HFFc6 (cell line): ENCODE measurements around the gene ZBTB16. TPM values are rescaled to one million over a fixed set of nuclear protein-coding genes. Genes with fewer than 3 reads are reported as not detected.
A peak's percentile ranks its signal among the peaks of the same experiment; 100 is the strongest.

ENCODE experiments used
- DNase-seq: peaks from one replicate; pipeline ENCODE4 v3.0.0-alpha.2; 2018
- H3K27ac Mint-ChIP-seq: 2 replicates; pipeline ENCODE4 v1.8.0; 2020; ENCODE audit warnings: mild to moderate bottlenecking, mixed read lengths
- H3K27me3 Mint-ChIP-seq: 2 replicates; pipeline ENCODE4 v1.8.0; 2021; ENCODE audit warnings: mild to moderate bottlenecking, moderate library complexity, mixed read lengths; ENCODE audit not compliant: insufficient read depth
- H3K36me3 Mint-ChIP-seq: 2 replicates; pipeline ENCODE4 v1.8.0; 2021; ENCODE audit warnings: low read depth, mixed read lengths
- H3K4me1 Mint-ChIP-seq: 2 replicates; pipeline ENCODE4 v1.8.0; 2020; ENCODE audit warnings: low read depth, mixed read lengths
- H3K4me3 Mint-ChIP-seq: 2 replicates; pipeline ENCODE4 v1.8.0; 2020; ENCODE audit warnings: mild to moderate bottlenecking, moderate library complexity, mixed read lengths
- H3K9me3 Mint-ChIP-seq: 2 replicates; pipeline ENCODE4 v1.8.0; 2020; ENCODE audit warnings: mild to moderate bottlenecking, mixed read lengths
- total RNA-seq, 6 experiments: library from RNA; stranded (reverse); fragmentation: NEBNext Ultra II Directional; extraction: Animal tissue kit (Norgen Biotek cat#: 25700); gene quantifications; 2 replicates in 1 of 6; 3 replicates in 5 of 6; pipeline ENCODE4 v1.2.3, GENCODE V29; 2021
- TF ChIP-seq, protein P1 (sequence below): fragments of 200-600 bp; sonication (generic); IDR thresholded peaks from 2 replicates; pipeline ENCODE4 v1.5.0; 2021; ENCODE audit warnings: antibody characterized with exemption, mild to moderate bottlenecking

Gene ZBTB16
- total RNA-seq, 6 experiments from 2014 or later = not detected

GRCh38 chr11:114276077-114276476 is 216.6 kb downstream of the ZBTB16 start:
- Mint-ChIP-seq H3K9me3 (no peaks in the 10 kb centered on the region), H3K36me3 (no peaks in the 10 kb centered on the region), H3K27me3 (peaks cover 35% of the 10 kb centered on the region), H3K4me3 (no peak overlapping the region), H3K27ac (no peak overlapping the region), H3K4me1 (peaks cover 20% of the 10 kb centered on the region)
- TF ChIP-seq, protein P1, sequence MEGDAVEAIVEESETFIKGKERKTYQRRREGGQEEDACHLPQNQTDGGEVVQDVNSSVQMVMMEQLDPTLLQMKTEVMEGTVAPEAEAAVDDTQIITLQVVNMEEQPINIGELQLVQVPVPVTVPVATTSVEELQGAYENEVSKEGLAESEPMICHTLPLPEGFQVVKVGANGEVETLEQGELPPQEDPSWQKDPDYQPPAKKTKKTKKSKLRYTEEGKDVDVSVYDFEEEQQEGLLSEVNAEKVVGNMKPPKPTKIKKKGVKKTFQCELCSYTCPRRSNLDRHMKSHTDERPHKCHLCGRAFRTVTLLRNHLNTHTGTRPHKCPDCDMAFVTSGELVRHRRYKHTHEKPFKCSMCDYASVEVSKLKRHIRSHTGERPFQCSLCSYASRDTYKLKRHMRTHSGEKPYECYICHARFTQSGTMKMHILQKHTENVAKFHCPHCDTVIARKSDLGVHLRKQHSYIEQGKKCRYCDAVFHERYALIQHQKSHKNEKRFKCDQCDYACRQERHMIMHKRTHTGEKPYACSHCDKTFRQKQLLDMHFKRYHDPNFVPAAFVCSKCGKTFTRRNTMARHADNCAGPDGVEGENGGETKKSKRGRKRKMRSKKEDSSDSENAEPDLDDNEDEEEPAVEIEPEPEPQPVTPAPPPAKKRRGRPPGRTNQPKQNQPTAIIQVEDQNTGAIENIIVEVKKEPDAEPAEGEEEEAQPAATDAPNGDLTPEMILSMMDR = no peak
- no peak for DNase-seq

GRCh38 chr11:114277637-114278341 is 218.3 kb downstream of the ZBTB16 start:
- Mint-ChIP-seq H3K27me3 (peaks cover 20% of the 10 kb centered on the region), H3K4me3 (no peak overlapping the region), H3K36me3 (no peaks in the 10 kb centered on the region), H3K4me1 (peaks cover 37% of the 10 kb centered on the region), H3K9me3 (no peaks in the 10 kb centered on the region), H3K27ac (no peak overlapping the region)
- TF ChIP-seq, protein P1 = no peak
- no peak for DNase-seq

GRCh38 chr11:114278342-114279065 is 219.0 kb downstream of the ZBTB16 start:
- Mint-ChIP-seq H3K4me3 (no peak overlapping the region), H3K27me3 (peaks cover 19% of the 10 kb centered on the region), H3K4me1 (peaks cover 38% of the 10 kb centered on the region), H3K36me3 (no peaks in the 10 kb centered on the region), H3K9me3 (no peaks in the 10 kb centered on the region), H3K27ac (no peak overlapping the region)
- DNase-seq = no peak
- TF ChIP-seq, protein P1 = no peak

DNA sequence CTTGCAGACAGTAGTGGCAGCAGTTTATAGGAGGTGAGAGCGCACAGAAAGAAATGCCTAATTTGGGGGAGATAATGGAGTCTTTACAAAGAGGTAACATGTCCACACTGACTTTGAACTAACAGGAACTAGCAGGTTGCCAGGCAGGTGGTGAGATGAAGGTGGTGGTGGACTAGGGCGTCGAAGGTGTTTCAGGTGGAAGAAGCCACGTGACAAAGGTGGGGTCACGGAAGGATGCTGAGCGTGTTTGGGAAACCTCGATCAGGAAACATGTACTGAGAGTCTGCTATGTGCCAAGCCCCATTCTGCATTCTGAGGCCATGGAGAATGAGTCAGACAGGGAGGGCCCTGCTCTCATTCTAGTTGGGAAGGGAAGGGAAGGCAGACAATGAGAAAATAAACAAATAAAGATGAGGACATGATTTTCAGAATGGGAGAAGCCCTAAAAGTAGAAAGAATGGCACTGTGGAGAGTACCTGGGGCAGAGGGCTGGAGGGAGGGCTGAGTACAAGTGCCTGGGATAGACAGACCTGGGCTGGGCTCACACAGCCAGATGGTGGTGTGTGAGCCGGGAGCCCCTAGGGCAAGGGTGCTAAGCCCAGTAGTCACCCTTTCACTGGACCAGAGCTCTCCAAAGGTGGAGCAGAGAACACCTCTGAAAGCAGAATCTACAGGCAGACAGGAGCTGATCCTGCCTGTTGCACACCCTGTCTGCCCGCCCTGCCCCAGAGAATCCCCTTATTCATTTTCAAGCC is 220.5 kb downstream of the ZBTB16 start:
- H3K36me3 Mint-ChIP-seq = no peaks in the 10 kb centered on the region
- peak; percentile 51 for DNase-seq
- TF ChIP-seq, protein P1 = no peak
- H3K27me3 Mint-ChIP-seq = peaks cover 13% of the 10 kb centered on the region
- H3K4me3 Mint-ChIP-seq = no peak overlapping the region
- H3K27ac Mint-ChIP-seq = peak overlapping the region; percentile 68
- peaks cover 47% of the 10 kb centered on the region for H3K4me1 Mint-ChIP-seq
- no peaks in the 10 kb centered on the region for H3K9me3 Mint-ChIP-seq

DNA sequence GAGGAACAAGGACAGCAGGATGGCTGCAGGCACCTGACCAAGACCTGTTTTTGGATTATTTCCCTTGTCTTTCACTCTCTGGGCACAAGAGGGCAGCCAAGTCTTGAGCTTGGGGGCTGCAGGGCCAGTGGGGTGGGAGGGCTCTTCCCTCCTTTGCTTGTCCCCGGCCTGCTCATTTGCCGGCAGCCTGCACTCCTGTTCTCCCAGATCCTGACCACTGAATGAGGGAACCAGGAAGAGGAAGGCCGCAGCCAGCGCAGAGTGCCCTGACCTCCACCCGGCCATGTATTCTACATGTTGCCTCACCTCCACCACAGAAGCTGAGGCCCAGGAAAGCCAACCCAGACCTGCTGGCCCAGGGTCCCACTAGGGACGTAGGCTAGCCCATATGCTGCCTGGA is 221.2 kb downstream of the ZBTB16 start:
- Mint-ChIP-seq H3K27ac (peak overlapping the region; percentile 68), H3K36me3 (no peaks in the 10 kb centered on the region), H3K9me3 (no peaks in the 10 kb centered on the region), H3K4me3 (no peak overlapping the region), H3K4me1 (peaks cover 54% of the 10 kb centered on the region), H3K27me3 (peaks cover 8% of the 10 kb centered on the region)
- peak; percentile 77 for DNase-seq
- TF ChIP-seq, protein P1 = peak; percentile 88
